Measurements from ENCODE around the gene TRIP12. TPM values are rescaled to one million over a fixed set of nuclear protein-coding genes. Genes with fewer than 3 reads are reported as not detected.
"Not testable (repeated sequence)": the region's sequence is repeated elsewhere in the genome, so short reads cannot be mapped to it uniquely, and the experiment has no call there.

The TRIP12 gene
- total RNA-seq, 1 donor, result 335 TPM

GRCh38 chr2:229728370-229728769 is 193.4 kb downstream of the TRIP12 start:
- TF ChIP-seq CTCF (IDR thresholded peaks at IDR 0.05; ENCODE audit: insufficient read depth, low read depth, low read length), result no peak
- no peak overlapping the region for H3K4me3 ChIP-seq (ENCODE audit: low read depth, low read length)
- DNase-seq (ENCODE audit: low read depth), result no peak

- DNase-seq (ENCODE audit: low read depth), result no peak
- no peak for TF ChIP-seq CTCF (IDR thresholded peaks at IDR 0.05; ENCODE audit: insufficient read depth, low read depth, low read length)
- H3K4me3 ChIP-seq (ENCODE audit: low read depth, low read length), result no peak overlapping the region
These were observed 195.2 kb downstream of the TRIP12 start for GRCh38 chr2:229726643-229727042.

GRCh38 chr2:229725716-229726574 is 195.9 kb downstream of the TRIP12 start:
- DNase-seq (ENCODE audit: low read depth), result peak; percentile 79
- no peak for TF ChIP-seq CTCF (IDR thresholded peaks at IDR 0.05; ENCODE audit: insufficient read depth, low read depth, low read length)
- H3K4me3 ChIP-seq (ENCODE audit: low read depth, low read length), result no peak overlapping the region

- H3K4me3 ChIP-seq (ENCODE audit: low read depth, low read length); DNase-seq (ENCODE audit: low read depth): not testable (repeated sequence)
These were observed 198.6 kb downstream of the TRIP12 start for GRCh38 chr2:229723192-229723591.

GRCh38 chr2:229719926-229720647 is 201.7 kb downstream of the TRIP12 start:
- TF ChIP-seq CTCF (IDR thresholded peaks at IDR 0.05; ENCODE audit: insufficient read depth, low read depth, low read length), result no peak
- peak; percentile 33 for DNase-seq (ENCODE audit: low read depth)
- H3K4me3 ChIP-seq (ENCODE audit: low read depth, low read length), result no peak overlapping the region

GRCh38 chr2:229718057-229718456 is 203.8 kb downstream of the TRIP12 start:
- H3K4me3 ChIP-seq (ENCODE audit: low read depth, low read length), result no peak overlapping the region
- TF ChIP-seq CTCF (IDR thresholded peaks at IDR 0.05; ENCODE audit: insufficient read depth, low read depth, low read length), result no peak
- no peak for DNase-seq (ENCODE audit: low read depth)

GRCh38 chr2:229715895-229716507 is 205.8 kb downstream of the TRIP12 start:
- TF ChIP-seq CTCF (IDR thresholded peaks at IDR 0.05; ENCODE audit: insufficient read depth, low read depth, low read length), result peak; percentile 37
- H3K4me3 ChIP-seq (ENCODE audit: low read depth, low read length), result no peak overlapping the region
- DNase-seq (ENCODE audit: low read depth), result no peak
